SW 1271 (cell line): ENCODE results near the gene ETNK2.
"Not testable (repeated sequence)": the region's sequence is repeated elsewhere in the genome, so short reads cannot be mapped to it uniquely, and the experiment has no call there.

Experiments
- DNase-seq, 2 experiments: peaks; one replicate each; lab custom pipeline; 2025; lab: John Stamatoyannopoulos, UW

The ETNK2 gene

DNA sequence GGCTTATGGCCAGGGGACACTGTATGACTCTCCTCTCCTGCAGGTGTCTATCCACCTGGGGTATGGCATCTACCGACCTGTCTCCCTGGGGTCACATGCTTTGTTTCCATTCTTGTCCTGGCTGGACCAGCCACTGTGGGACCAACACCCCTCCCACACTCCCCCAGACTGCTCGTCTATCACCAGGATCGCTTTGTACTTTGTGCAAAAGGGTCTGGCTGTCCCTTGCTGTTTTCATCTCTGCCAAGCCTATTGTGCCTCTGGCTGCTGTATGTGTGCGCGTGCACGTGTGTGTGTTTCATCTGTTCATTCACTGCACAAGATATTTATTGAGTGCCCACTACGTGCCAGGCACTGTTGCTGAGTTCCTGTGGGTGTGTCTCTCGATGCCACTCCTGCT lies 25.5 kb downstream of the ETNK2 start:
- no peak for DNase-seq

DNA sequence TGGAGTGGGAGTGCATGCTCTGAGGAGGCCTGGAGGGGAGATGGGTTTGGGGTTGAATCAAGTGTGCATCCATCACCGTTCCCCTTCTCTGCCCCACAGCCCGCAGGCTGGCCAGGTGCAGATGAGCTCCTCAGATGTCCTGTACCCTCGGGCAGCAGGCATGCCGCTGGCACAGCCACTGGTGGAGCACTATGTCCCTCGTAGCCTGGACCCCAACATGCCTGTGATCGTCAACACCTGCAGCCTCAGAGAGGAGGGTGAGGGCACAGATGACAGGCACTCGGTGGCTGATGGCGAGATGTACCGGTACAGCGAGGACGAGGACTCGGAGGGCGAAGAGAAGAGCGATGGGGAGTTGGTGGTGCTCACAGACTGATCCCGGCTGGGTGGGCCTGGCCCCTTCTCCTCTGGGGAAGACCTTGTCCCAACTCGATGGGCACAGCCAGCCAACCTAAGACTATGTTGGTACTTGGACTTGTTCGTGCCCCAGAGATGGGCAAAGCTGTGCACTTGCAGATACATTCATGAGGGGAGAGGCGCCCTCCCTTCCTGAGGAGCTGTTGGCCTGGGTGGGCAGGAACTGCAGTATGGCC lies 26.0 kb downstream of the ETNK2 start:
- no peak for DNase-seq

DNA sequence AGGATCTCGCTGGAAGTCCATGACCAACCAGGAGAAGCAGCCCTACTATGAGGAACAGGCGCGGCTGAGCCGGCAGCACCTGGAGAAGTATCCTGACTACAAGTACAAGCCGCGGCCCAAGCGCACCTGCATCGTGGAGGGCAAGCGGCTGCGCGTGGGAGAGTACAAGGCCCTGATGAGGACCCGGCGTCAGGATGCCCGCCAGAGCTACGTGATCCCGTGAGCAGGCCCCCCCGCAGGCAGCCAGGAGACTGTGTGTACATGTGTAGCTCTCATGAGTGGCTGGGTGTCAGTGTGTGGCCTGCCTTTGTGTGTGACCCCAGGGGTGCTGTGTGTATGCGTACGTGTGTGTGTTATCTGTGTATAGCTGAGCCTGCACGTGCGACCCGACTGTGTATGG lies 27.2 kb downstream of the ETNK2 start:
- DNase-seq: no peak

DNA sequence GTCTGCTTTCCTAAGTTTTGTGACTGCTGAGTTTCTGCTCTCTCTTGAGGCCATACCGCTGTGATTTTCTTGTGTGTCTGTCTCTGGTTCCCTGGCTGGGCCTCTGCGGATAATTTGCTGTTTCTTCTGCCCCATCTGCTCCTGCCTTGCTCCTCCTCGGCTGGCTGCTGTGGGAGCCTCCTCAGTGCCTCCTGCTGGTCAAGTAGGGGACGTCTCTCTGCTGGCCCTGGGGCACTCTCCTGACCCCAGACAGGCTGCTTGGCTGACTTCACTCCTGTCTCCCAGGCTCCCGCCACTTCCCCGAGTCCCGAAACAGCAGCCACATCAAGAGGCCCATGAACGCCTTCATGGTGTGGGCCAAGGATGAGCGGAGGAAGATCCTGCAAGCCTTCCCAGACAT lies 28.5 kb downstream of the ETNK2 start:
- DNase-seq: no peak

DNA sequence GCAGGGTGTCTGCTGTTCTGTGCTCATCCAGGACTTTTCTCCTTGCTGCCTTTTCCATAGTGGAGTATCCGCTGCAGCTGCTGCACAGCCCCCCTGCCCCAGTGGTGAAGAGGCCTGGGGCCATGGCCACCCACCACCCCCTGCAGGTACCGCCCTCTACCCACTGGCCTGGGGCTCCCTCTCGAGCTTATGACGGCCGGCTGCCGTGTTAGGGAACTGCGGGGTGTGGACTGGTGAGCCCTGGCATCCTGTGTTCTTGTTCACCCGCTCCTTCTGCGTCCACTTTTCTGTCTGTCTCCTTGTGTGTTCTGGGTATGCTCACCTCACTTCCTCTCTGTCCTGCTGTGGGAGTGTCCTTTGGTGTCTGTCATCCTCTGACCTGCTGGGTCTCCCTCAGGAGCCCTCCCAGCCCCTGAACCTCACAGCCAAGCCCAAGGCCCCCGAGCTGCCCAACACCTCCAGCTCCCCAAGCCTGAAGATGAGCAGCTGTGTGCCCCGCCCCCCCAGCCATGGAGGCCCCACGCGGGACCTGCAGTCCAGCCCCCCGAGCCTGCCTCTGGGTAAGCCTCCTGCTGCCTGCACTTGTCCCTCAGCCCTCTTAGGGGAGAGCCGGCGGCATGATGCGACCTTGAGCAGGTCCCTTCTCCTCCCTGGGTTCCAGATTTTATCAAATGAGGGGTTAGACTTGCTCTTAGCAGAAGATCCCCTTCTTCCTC lies 29.8 kb downstream of the ETNK2 start:
- no peak for DNase-seq

DNA sequence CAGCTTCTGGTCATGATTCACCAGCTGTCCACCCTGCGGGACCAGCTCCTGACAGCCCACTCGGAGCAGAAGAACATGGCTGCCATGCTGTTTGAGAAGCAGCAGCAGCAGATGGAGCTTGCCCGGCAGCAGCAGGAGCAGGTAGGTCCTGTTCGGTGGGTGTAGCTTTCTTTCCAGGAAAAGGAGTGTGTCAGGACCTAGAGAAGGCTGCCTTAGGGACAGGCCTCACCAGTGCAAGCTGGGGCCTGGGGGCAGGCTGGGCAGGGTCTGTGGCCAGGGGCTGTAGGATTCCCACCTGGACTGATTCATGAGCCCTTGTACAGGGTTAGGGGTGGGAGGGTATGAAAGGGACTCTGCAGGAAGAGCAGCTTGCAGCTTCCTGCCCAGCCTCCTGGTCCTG lies 35.3 kb downstream of the ETNK2 start:
- DNase-seq: no peak

DNA sequence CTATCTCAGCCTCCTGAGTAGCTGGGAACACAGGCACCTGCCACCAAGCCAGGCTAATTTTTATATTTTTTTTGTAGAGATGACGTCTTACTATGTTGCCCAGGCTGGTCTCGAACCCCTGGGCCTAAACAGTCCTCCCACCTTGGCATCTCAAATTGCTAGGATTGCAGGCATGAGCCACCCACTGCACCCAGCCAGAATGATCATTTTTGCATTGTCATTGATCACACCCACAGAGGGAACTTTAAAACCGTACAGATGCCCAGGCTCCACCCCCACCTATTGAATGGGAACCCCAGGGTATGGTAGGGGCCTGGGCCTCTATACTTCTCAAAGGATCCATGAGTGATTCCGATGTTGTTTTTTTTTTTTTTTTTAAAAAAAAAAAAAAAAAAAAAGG lies 36.7 kb downstream of the ETNK2 start:
- no peak for DNase-seq

DNA sequence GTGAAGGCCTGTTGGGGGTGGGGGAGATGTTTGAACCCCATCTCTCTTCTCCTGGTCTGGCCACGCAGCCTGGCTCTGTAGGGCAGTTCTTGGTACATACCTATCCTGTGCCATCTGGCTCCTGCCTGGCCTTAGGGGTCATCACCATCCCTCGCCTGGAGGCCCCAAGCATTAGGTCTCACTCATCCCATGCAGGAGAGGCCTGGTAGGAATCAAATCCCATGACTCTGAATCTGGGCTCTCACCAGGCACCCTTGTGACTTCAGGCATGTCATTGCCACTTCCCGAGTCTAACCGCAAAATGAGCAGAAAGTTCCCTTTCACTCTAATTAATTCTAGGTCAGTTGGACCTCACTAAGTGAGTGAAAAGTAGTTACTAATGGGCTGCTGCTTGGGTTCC lies 37.2 kb downstream of the ETNK2 start:
- DNase-seq: no peak

DNA sequence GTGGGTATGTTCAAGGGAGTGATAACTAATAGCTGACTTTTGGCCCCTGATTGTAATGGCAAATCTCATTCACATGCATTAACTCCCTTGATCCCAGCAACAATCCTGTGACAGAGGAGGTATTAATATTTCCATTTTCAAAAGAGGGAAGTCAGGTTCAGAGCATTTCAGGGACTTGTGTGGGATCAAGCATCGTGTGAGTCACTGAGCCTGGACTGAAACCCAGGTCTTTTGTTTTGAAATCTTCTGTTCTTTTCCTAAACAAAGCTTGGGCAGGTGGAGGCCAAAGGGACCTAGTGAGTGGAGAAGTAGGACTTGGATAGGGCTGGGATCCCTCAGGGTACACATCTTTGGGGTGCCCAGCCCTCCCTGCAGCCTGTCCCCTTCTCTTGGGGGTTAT lies 37.9 kb downstream of the ETNK2 start:
- DNase-seq: no peak

DNA sequence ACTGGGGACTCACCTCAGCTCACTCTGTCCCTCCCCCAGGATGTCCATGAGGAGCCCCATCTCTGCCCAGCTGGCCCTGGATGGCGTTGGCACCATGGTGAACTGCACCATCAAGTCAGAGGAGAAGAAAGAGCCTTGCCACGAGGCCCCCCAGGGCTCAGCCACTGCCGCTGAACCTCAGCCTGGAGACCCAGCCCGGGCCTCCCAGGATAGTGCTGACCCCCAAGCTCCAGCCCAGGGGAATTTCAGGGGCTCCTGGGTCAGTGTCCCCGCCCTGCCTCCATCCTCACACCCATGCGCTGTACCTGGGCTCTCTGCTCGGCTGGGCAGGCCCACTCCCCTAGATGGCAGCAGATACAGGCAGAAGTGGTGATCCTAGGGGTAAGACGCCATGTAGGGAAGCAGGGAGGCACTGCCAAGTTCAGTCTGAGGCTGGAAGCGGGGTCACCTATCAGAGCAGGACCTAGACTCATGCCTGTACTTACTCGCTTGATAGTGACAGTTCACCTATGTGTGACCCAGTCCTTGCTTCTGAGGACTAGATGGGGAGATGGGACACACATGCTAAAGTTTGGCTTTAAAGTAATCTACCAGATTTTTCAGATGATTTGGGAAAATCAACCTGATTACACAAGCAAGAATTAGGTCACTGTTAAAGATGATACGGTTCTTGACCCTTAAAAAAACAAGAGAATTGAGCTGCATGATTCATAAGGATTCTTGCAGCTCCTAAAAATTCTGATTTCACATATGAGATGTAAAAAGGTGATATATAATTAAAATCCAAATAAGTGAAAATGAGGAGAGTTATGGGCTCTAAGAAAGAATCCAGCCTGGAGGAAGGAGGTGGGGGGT lies 38.7 kb downstream of the ETNK2 start:
- DNase-seq: no peak

DNA sequence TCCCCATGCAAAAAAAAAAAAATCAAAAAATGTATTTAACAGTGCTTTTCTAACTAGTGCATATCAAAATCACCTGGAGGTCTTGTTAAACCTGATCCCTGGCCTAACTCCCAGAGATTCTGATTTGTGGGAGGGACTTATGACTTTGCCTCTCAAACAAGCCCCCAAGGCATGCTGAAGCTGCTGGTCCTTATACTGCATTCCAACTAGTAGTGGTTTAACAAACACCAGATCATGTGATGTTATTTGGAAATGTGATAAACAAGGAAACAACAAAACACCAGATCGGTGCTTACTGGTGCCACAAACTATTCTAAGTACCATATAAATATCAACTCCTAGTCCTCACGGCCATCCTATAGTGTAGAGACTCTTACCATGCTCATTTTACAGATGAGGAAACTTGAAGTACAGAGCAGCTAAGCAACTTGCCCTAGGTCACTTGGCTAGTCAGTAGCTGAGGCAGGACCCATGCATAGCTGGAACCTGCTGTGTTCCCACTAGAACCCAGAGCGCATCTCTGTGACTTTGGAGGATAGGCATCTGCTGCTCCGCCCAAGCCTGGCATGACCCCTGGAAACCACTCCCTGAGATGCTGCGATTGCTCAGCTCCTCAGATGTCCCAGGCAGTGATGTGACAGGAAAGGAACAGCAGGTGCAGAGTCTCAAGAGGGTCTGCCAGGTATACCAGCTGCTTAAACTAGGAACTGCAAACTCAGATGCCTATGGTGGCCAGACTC lies 40.8 kb downstream of the ETNK2 start:
- no peak for DNase-seq

DNA sequence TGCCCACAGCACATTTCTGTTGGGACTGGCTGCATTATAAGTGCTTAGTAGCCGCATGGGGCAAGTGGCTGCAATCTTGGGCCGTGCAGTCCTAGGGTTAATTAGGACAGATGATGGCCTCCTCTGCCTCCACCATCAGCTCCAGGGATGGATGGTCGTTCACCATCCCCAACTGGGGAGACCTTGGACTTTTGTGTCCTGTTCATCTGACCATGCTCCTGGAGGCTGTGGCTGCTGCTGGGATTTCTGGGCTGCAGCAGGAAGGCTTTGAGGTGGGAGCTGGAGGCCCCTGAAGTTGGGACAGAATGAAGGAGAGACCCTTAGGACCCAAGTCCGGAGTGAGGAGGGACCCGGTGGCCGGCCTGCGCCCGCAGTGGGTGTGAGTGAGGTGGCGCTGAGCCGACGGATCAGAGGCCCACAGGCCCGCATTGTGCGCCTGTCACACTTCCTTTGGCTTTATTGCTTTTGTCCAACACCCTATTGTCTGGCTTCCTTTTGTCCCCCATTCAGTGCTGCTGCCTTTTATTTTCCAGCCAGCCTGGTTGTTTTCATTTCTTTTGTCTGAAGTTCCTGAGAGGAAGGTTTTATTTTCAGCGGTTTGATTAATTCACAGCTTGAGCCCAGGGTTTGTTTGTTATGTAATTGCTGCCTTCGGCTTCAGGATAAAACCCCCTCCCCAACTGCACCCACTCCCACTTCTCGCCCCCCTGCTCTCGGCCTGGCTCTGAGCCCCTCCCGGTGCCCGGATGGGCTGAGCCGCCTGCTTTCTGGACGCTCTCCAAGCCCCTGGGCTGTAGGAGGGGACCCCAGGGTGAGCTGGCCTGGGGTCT lies 43.3 kb downstream of the ETNK2 start:
- no peak for DNase-seq

DNA sequence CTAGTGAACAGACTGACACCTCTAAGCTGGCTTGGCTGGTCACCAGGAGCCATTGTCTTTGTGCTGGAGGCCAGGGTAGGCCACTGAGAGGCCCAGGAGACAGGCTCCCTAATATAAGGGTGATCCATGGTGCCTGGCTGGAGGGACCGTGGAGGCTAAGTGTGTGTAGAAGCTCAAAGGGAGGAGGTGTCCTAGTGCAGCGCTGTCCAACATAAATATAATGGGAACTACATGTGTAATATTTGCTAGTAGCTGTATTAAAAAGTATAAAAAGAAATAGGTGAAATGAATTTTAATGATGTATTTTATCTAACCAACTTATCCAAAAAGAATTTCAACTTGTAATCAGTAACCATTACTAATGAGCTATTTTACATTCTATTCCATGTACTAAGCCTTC lies 44.0 kb downstream of the ETNK2 start:
- DNase-seq: no peak

DNA sequence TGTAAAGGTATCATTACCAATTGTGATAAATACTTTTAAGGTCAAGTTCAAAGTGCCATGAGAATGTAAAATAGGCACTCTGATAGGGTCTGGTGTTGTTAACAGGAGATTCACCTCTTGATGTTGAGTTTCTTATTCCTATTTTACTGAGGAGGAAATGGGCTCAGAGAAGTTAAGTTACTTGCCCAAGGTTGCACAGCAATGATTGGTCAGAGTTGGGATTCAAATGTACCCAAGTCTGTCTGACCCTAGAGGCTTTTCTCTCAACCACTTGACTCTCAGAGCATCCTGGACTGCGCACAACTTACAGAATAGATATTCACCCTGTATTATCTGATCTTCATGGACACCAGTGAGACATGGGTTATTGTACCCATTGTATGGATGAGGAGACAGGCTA lies 45.0 kb downstream of the ETNK2 start:
- DNase-seq: no peak

DNA sequence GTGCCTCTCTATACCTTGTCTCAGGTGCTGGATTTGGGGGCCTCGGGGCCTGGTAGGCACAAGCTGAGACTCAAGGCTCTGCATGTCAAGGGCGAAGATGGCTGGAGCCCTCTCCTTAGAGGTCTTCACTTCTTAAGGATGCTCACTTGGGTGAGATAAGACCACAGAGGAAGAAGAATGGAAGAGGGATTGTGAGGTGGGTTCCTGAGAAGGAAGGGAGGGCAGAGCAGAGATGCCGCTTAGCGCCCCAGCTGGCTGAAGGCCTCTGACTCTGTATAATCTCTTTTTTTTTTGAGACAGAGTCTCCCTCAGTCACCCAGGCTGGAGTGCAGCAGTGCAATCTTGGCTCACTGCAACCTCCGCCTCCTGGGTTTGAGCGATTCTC lies 46.7 kb downstream of the ETNK2 start:
- DNase-seq: no peak

DNA sequence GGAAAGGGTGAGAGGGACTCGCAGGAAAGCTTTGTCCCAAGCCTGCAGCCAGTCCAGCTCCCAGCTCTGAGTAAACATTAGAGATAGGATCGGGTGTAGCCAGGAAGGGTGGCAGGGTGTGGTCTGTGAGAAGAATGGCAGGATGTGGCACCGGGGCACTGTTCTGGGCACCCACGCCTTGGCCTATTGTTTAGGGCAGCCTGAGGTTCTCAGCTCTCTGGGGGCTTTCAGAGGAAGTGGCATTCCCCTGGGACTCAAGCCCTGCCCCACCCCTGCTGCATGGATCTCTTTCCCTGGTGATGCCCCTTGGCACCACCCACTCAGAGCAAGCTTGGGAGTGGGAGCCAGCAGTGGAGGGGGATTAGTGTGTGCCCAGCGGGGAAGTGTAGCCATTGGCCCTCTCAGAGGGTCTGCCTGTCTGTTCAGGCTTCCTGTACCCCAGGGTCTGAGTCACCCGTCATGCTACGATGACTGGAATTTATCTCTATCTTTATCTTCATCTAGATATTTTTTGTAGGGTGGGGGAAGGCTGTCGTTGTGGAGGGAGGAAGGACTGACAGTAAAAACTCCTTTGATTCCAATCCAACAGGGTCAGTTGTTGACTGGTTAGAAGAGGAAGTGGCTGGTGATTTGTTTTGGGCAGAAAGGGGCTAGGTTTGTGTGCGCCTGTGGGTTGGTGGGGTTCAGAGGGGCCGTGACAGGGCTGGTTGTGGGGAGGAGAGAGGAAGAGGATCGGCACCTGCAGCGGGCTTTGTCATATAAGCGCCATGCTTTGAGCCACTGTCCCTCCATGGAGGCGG lies 47.3 kb downstream of the ETNK2 start:
- DNase-seq: peak in 1 of 2 experiments; percentile 51

DNA sequence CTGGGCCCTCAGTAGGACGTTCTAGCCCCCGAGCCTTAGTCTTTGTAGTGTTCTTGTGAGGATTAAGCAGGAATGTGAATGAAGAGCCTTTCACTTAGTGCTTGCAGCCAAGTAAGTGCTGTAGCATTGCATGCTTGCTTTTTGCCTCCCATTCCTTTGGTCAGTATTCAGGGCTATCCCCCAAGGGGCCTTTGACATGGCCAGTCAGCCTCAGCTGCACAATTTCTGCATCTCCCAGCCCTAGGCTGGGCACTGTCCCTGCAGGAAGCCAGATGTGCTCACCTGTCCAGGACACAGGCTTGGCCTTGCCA lies 48.5 kb downstream of the ETNK2 start:
- no peak for DNase-seq

DNA sequence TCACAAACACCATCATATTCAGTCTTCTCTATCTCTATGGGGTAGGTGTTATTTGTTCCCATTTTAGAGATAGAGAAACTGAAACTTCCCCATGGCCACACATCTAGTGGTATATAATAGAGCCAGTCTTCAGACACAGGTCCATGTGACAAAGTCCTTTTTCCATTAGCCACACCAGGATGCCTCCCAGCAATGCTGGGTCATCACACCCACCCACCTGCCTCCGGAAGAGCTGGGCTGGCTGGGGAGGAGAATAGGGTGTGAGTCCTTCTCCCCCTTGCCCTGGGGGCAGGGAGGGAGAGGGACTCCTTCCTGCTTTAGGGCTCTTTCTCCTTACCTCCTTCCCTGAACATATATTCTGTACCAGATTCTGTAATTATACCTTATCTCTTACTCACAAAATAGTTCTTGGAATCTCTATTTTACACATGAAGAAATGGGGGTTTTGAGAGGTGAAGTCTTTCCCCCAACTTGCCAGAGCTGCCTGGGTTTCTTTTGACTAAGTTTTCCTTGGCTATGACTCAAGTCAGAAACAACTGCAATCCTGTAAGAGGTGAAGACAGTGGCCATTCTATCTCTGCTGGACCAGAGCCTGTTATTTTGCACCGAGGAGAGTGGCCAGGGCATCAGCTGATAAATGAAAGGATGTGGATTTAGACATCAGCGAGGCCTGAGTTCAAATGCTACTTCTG lies 49.0 kb downstream of the ETNK2 start:
- DNase-seq: no peak

DNA sequence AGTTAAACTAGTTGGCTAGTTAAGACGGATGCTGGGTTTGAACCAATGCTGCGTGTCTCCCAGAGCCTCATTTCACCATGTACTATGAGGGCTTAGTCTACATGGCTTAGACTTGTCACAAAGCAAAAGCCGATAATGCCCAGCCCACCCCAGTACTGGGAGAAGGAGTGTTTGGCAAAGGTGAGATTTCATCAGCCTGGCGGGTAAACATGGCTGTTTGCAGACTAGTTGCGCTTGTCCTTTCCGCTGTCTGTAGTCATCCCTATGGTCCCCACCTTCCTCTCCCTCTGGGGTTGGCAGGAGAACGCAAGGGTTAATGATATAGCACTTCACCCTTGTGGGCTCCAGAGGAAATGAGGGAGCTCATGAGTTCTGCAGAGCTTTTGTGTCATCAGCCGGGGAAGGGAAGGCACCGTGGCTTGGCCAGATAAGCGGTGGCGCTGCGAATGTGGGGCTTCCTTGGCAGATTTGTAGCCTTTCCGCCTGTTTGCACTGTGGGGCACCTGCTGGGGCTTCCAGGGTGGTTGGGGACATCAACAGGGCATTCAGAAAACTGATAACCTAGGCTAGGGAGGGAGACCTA lies 49.7 kb downstream of the ETNK2 start:
- DNase-seq: no peak

DNA sequence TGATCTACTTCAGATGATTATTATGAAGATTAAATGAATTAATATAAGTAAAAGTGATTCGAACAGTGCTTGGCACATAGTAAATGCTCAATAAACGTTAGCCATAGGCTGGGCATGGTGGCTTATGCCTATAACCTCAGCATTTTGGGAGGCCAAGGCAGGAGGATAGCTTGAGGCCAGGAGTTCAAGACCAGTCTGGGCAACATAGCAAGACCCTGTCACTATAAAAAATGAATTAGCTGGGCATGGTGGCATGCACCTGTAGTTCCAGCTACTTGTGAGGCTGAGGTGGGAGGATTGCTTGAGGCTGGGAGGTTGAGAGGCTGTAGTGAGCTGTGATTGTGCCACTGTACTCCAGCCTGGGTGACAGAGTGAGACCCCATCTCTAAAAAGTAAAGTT lies 52.1 kb downstream of the ETNK2 start:
- not testable (repeated sequence) for DNase-seq
